Measurements from ENCODE around the gene ZDBF2.

GRCh38 chr2:206240327-206240726 is 34.1 kb upstream of the ZDBF2 start:
- TF ChIP-seq CTCF (IDR thresholded peaks at IDR 0.05): no peak
- no peak for TF ChIP-seq EZH2 (IDR thresholded peaks at IDR 0.05; ENCODE audit: borderline replicate concordance, insufficient read depth, low read depth, low read length, poor library complexity, severe bottlenecking)

All from B cell (primary cell).